AG10803 (cell line): Measurements from ENCODE around the gene SLC2A1.

Source experiments
- DNase-seq: peaks from one replicate; pipeline ENCODE4 v3.0.0; 2010; ENCODE audit warnings: low read depth
- H3K4me3 ChIP-seq: 2 replicates; pipeline ENCODE4 v1.5.1; 2011; ENCODE audit warnings: mild to moderate bottlenecking, low read length, control low read depth
- CTCF ChIP-seq: conservative IDR thresholded peaks from 2 replicates; pipeline ENCODE4 v1.5.1; 2011; ENCODE audit warnings: mild to moderate bottlenecking, low read length, control low read depth, inconsistent platforms

The SLC2A1 gene

GRCh38 chr1:42979896-42980800, 21.5 kb upstream of the SLC2A1 start:
- no peak for DNase-seq
- H3K4me3 ChIP-seq: no peak overlapping the region
- TF ChIP-seq CTCF: no peak

DNA sequence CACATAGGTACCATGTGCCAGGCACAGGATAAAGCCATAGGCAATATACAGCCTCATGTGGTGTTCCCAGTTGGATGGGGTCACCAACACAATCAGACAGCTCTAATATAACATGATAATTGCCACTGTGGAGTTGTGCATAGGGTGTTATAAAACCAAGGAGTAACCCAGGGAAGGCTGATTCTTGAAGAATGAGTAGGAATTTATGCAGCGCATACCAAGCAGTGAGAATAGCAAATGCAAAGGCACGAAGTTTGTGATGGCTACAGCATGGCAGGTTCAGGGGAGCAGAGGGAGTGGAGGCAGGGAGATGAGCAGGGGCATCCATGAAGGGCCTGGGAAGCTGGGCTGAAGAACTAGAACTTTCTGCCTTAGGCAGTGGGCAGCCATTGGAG, 20.4 kb upstream of the SLC2A1 start:
- DNase-seq: no peak
- TF ChIP-seq CTCF: no peak
- no peak overlapping the region for H3K4me3 ChIP-seq

DNA sequence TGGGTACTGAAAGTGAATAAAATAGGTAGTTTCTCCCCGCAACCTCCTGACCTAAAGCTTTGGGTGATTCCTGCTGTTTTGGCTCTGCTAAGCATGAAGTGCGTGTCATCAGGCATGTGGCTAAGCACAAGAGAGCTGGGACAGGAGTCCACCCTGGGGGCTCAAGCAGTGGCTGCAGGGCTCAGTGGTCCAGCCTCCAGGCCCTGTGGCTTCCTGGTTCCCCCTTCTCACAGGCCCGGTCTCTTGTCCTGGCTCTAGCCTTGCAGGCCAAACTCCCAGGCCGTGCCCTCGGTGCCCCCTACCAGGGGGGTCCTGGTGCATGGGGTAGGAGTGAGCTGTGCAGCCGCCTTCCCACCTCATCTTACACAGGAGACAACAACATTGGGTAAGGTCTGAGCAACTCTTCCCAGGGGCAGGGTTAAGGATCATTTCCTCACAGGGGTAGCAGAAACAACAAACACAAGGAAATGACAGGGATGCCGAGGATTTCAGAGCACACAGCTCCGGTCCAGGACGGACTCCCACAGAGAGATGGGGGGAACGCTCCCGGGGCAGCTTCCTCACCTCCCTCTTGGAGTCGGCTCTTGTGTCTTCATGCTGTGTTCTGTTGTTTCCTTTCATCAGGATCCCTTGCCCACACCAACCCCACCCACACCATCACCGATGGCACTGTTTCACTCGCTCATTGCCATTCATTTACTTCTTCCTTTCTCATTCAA, 19.8 kb upstream of the SLC2A1 start:
- H3K4me3 ChIP-seq: no peak overlapping the region
- no peak for DNase-seq
- TF ChIP-seq CTCF: no peak

- no peak overlapping the region for H3K4me3 ChIP-seq
- DNase-seq: no peak
- TF ChIP-seq CTCF: no peak
Observed at GRCh38 chr1:42977653-42978052, 19.0 kb upstream of the SLC2A1 start.

DNA sequence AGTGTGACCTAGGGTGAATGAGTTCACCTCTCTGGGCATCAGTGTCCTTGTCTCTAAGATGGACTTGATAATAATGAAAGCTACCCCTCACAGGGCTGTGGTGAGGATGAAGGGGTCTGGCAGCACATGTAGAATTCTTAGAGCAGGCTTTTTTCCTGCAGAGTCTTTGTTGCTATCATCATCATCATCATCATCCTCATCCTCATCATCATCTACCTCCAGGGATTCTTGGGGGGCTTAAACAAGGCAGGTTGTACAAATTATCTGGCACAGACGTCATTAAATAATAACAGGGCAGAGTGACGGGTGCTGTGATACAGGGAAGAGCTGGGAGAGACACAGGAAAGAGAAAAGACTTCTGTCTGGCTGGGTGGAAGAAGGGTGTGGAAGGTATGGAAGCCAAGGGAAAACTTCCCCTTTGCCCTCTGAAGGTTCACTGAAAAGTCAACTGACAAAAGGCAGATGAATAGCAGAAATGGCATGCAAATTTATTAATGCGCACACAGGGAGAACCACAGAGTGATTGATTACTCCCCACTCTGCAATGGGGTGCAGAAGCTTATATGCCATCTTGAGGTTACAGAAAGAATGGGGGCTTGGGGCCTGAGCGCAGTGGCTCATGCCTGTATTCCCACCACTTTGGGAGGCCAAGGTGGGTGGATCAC, 17.0 kb upstream of the SLC2A1 start:
- DNase-seq: no peak
- TF ChIP-seq CTCF: no peak
- no peak overlapping the region for H3K4me3 ChIP-seq

DNA sequence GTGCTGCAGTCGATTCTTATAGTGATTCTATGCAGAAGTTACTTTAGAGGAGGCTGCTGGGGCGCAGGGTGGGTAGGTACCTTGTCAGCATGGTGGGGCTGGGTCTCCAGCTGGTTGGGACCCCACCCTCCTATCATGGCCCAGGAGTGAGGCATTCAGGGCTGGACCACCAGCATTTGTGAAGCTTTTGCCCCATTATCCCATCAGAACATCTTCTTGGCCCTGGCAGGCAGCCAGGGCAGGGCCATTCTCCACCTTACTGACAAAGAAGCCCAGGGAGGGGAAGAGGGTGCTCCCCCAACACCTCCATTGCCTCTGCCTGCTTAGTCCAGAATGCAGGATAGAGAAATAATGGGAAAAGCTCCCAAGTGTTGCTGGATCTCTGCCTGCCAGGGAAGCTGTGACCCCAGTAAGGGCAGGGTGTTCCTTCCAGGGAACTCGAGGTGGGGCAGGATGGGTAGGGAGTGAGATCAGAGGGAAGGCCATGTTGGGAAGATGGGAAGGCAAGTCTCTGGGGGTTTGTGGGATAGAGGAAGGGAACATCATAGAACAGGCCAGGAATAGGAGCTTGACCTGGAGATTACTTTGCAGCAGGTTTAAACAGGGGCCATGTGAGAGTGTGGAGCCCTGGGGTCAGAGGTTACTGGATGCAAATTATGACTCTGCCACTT, 16.2 kb upstream of the SLC2A1 start:
- no peak overlapping the region for H3K4me3 ChIP-seq
- no peak for TF ChIP-seq CTCF
- no peak for DNase-seq
